OCI-M2 (cell line): ENCODE results near the gene KCNK3.
"Not testable (repeated sequence)": the region's sequence is repeated elsewhere in the genome, so short reads cannot be mapped to it uniquely, and the experiment has no call there.

ENCODE experiments used
- DNase-seq: peaks from one replicate; lab custom pipeline; 2025; ENCODE audit not compliant: unreplicated experiment; lab: John Stamatoyannopoulos, UW

The KCNK3 gene

GRCh38 chr2:26692279-26692896, at the start of gene KCNK3:
Gene KCNK3, plus strand, starts transcription at chr2:26692722. Its CDS starts 154 bp downstream, at chr2:26692876.
- DNase-seq = no peak

GRCh38 chr2:26644188-26644835, 48.2 kb upstream of the KCNK3 start:
- no peak for DNase-seq

- no peak for DNase-seq
Observed at GRCh38 chr2:26645762-26646161, 46.8 kb upstream of the KCNK3 start.

- no peak for DNase-seq
Observed at GRCh38 chr2:26646986-26647672, 45.4 kb upstream of the KCNK3 start.

- no peak for DNase-seq
Observed at GRCh38 chr2:26647981-26648380, 44.5 kb upstream of the KCNK3 start.

GRCh38 chr2:26648516-26648915, 44.0 kb upstream of the KCNK3 start:
- no peak for DNase-seq

- no peak for DNase-seq
Observed at GRCh38 chr2:26649322-26649721, 43.2 kb upstream of the KCNK3 start.

GRCh38 chr2:26649992-26650712, 42.4 kb upstream of the KCNK3 start:
- no peak for DNase-seq

- DNase-seq = no peak
Observed at GRCh38 chr2:26650713-26651469, 41.6 kb upstream of the KCNK3 start.

GRCh38 chr2:26651470-26651771, 41.1 kb upstream of the KCNK3 start:
- no peak for DNase-seq

GRCh38 chr2:26651799-26652198, 40.7 kb upstream of the KCNK3 start:
- DNase-seq = no peak

GRCh38 chr2:26652361-26653041, 40.0 kb upstream of the KCNK3 start:
- no peak for DNase-seq

- no peak for DNase-seq
Observed at GRCh38 chr2:26653207-26654060, 39.1 kb upstream of the KCNK3 start.

- DNase-seq = no peak
Observed at GRCh38 chr2:26654061-26654340, 38.5 kb upstream of the KCNK3 start.

- DNase-seq = not testable (repeated sequence)
Observed at GRCh38 chr2:26655120-26655519, 37.4 kb upstream of the KCNK3 start.

GRCh38 chr2:26655611-26656195, 36.8 kb upstream of the KCNK3 start:
- DNase-seq = no peak

GRCh38 chr2:26657265-26657664, 35.3 kb upstream of the KCNK3 start:
- no peak for DNase-seq

GRCh38 chr2:26658691-26659346, 33.7 kb upstream of the KCNK3 start:
- DNase-seq = no peak

GRCh38 chr2:26660363-26660962, 32.1 kb upstream of the KCNK3 start:
- no peak for DNase-seq
